Activated CD8-positive, alpha-beta memory T cell treated with anti-CD3 and anti-CD28 coated beads for 1 hour (primary cell): Measurements from ENCODE around the gene STK32C.
A peak's percentile ranks its signal among the peaks of the same experiment; 100 is the strongest.
"Not testable (repeated sequence)": the region's sequence is repeated elsewhere in the genome, so short reads cannot be mapped to it uniquely, and the experiment has no call there.

Experiments used
- DNase-seq, 2 donors: peaks; one replicate each; pipeline ENCODE4 v3.0.0-alpha.2; 2020; ENCODE audit warnings: low read depth in 1 of 2; ENCODE audit errors: extremely low read depth in 1 of 2

Gene STK32C

DNA sequence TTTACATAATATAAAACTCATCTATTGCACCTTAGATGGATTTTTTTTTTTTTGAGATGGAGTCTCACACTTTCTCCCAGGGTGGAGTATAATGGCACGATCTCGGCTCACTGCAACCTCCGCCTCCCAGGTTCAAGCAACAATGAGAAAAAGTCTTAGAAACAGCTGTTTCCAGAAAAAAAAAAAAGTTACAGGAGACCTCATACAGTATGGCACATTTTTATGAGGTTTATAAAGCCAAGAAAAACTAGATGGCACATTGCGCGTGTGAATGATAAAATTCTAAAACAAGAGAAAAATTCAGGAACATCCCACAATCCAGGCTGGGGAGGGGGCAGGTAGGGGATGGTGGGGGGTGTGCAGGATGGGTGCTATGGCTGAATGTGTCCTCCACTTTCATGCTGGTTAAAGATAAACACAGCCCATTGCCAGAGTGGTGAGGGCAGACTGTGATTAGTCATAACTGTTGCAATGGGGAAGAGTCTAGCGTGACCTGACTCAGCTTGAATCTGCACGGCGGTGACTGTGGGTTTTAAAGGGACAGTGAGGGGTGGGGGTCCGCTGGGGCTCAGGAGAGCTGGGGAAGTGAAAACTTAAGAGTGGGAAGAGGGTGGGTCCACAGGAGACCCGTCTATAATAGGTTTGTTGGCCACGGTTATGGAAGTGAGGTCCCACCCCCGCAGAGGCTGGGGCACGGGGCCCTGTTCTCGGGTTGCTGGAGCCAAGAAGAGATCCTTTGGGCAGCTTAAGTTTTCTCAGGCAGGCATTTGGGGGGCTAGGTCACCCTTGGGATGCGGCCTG, 12.3 kb upstream of the STK32C start:
- no peak for DNase-seq

DNA sequence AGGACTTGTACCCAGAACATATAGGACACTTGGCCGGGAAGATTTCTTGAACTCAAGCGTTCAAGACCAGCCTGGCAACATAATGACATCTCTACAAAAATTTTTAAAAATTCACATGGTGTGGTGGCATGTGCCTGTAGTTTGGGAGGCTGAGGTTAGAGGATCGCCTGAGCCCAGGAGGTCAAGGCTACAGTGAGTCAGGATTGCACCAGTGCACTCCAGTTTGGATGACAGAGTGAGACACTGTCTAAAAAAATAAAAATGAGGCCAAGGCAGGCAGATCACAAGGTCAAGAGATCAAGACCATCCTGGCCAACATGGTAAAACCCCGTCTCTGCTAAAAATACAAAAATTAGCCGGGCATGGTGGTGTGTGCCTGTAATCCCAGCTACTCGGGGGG, 9.7 kb upstream of the STK32C start:
- not testable (repeated sequence) for DNase-seq

DNA sequence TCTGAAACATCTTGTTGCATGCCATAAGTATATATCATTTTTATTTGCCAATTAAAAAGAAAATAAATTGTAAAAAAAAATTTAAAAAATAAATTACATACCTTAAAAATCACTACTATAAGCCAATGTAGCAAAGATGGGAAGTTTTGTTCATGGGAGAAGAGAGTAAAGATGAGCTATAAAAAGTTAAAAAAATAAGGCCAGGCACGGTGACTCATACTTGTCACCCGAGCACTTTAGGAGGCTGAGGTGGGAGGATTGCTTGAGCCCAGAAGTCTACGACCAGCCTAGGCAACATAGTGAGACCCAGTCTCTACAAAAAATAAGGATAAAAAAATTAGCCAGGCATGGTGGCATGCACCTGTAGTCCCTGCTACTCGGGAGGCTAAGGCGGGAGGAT, 8.4 kb upstream of the STK32C start:
- DNase-seq = no peak

DNA sequence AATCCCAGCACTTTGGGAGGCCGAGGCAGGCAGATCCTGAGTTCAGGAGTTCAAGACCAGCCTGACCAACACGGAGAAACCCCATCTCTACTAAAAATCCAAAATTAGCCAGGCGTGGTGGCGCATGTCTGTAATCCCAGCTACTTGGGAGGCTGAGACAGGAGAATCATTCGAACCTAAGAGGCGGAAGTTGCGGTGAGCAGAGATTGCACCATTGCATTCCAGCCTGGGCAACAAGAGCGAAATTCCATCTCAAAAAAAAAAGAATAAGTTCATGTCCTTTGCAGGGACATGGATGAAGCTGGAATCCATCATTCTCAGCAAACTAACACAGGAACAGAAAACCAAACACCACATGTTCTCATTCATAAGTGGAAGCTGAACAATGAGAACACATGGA, 7.1 kb upstream of the STK32C start:
- not testable (repeated sequence) for DNase-seq

DNA sequence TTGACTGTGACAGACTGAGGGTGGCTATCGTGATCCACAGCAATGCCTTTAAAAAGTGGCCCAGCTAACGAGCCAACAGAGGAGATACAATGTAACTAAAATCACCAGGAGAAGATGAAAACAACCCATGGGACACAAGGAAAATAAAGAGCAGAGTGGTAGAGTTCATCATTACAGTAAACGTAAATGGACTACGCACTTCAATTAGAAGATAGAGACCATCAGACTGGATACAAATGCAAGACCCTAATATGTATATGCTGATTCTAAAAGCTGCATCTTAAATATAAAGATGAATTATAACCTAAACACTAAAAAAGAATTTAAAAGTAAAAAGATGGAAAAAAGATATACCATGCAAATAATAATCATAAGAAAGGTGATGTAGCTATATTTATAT, 6.6 kb upstream of the STK32C start:
- DNase-seq = no peak

DNA sequence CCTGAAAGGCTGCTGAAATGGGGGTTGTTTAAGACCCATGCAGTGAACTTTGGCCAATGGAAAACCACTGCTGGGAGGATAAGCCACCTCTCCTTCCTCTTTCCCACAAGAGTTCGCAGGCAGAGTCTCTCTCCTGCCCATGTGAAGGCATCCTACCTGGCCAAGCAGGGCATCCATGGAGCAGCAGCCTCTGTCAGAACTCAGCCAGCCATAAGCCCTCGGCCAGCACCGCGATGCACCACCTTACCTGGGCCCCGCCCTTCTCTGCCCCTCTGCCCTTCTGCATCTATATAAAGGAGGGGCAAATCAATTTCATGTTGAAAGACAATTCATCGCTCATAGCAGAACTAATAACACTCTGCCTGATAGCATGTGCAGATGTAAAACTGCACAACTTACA, 6.1 kb upstream of the STK32C start:
- DNase-seq = no peak

DNA sequence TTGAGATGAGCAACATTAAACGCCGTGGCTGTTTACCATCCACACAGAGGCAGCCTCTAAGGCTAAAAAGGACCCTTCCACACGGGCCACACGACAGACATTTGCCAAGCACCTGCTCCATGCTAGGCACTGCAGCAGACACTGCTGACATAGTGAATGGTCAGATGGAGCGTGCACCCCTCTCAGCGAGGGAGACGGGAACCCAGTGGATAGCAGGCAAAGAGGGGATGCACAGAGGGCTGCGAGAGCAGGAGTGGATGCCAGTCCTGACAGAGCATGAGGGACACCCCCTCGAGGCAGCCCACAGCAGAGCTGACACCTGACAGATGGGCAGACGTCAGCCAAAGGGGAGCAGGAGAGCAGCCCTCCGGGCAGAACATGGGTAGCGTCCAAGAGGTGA, 5.6 kb upstream of the STK32C start:
- no peak for DNase-seq

DNA sequence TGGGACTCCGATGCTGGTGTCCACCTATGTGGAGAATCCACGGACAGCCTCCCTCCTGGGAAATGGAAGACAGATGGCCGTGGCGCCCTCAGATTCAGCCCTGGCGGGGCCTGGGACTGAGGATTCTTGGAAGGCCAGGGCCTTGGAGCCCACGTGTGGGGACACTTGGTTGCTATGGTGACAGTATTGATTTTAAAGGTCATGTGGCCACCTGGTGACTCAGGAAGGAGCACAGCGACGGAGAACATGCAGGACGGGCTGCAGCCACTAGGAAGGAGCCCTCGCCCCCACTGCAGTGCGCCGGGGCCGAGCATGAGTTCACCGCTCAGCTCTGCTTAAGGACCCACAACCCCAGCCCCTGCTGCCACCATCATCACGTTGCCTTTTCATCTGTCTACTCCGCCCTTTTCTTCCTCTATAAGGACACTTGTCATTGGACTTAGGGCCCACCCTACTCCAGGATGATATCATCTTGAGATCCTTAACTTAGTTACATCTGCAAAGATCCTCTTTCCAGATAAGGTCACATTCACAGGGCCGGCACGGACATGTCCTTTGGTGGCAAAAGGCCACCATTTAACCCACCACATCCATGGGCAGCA, 3.7 kb upstream of the STK32C start:
- no peak for DNase-seq

DNA sequence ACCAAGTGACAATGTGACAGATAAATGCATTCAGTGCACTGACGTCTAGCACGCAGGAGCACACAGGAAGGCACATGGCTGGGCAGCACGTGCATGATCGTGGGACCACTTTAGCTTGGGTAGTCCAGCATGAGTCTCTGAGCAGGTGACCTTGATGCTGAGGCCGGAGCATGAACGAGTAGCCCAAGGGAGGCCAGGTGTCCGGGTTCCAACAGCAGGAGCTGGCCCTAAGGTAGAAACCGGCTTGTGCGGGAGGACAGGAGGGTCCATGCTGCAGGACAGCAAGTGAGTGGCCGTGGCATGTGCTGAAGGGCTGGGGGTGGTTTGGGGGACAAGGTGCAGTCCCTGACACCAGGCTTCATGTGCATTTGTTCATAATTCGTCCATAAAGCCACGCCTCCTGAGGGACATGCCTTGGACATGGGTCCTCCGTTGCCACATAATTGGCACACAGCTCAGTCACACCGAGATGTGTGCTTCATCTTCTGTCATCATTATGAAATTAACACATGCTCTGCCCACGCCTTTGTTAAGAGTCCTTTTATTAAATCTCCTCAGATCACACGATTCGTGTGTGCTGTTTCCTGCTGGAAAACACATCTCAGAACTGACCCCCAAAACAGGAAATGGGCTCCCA, 3.1 kb upstream of the STK32C start:
- no peak for DNase-seq

DNA sequence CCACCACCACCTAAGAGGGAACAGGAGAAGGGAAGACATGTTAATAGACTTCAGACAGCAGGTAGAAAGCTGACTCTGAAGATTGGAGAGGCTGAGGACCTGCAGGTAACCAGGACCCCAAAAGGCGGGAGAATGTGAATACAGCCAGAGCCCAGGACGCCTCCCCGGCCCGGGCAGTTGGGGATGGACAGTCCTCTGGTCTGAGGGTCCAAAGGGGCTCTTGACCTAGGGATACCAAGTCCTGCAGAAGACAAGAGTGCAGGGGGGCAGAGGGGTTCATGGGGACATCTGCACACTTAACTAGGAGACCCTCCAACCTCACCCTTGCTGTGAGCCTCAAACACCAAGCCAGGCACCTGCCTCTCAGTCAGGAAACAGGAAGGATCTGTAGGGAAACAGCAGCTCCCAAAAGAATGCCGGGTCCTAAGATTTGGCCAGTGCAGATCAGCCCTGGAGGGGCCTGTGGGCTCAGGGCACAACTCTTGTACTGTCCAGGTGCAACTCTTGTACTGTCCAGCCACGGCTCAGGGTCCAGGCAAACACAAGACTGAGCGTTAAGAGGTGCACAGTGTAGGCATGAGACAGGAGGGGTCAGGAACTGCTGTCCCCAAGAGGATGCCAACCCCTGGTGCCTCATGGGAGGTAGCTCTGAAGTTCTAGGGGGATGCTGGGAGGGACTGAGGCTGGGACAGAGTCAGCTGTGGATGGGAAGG, 2.3 kb upstream of the STK32C start:
- no peak for DNase-seq

DNA sequence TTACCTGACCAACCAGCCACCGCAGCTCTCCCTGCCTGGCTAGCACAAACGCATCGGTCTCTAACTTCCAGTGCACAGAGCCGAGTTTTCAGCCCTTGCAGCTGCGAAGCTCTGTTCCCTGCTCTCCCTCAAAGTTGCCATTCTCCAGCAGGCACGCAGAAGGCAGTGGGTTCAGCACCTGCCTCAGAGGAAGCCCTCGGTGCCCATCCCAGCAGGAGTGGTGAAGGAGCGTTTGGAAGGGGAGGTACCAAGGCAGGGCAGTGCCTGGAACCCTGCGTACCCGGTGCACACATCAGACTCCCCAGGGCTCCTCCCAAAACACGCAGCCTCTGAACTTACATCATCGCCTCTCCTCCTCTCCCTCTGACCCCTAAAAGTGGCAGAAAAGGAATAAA, 1.7 kb upstream of the STK32C start:
- DNase-seq = no peak

DNA sequence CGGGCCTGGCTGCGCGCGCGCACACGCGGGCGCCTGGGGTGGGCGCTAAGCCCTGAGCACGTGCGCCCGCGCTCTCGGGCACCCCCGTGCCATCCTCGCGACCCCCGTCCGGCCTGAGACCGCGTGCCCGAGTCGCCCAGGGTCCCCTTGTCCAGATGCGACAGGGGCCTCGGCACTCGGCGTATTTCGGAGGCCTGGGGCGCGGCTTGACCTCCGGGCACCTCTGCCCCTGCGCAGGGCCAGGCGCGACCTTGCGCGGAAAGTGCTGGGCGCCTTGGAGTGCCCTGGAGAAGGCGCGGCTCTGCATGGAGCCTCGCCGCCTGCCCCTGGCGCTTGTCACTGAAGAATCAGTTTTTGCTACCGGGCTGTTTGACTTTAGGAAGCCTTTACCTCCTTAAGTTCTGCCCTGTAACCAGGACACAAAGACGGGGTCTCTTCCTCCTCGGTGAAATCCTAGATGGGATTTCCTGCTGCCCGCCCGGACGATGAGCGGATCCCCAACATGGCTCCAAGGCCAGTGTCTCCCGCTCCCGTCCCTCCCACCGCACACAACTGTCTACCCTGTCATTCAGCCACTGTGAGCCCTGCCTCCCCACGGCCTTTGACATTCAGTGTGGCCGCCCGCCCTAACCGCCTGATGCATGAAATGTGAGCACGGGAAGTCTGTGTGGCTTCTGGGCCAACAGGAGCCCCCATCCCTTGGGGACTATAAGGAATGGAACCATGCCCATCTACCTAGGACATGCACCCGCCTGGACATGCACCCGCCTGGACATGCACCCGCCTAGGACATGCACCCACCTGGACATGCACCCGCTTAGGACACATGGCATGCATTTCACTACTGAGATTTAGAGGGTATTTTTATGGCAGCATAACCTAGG, 1.1 kb upstream of the STK32C start:
- no peak for DNase-seq

DNA sequence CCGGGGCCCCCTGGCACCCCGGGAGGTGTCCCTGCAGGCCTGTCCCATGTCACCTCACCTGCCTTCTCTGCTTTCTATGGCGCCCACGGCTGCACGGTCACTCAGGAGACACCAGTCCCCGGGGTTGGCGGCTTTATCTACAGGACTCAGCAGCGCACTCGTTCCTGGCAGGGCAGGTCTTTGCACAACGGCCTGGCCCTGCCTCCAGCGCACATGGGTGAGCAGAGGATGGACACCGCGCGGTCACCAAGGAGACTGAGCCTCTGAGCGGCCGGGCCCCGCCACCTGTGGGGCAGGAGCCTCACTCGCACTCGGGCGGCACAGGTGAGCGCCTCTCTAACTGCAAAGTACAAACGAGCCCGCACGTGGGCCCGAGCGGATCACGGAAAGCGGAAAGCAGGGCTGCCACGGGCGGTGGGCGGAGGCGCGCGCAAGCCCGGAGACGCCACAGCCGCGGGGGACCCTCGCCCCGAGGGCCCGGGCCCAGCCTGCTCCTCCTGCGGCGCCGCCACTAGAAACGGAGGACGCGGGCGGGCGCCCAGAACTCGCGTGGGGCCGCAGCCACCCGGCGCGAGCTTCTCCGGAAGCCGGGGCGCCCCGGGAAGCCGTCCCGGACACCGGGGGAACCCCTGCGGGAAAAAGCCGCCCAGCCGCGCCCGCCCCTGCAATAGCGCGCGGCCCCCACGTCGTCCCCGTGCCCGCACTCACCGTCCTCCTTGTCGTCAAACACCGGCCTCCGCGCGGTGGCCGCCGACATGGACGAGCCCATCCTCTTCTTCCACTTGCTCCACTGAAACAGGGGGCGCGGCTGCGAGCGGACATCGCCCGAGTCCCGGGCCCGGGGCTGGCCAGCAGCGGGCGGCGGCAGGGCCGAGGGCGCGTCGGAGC, 642 bp downstream of the STK32C start:
- peak in 1 of 2 donors; percentile 12 for DNase-seq

DNA sequence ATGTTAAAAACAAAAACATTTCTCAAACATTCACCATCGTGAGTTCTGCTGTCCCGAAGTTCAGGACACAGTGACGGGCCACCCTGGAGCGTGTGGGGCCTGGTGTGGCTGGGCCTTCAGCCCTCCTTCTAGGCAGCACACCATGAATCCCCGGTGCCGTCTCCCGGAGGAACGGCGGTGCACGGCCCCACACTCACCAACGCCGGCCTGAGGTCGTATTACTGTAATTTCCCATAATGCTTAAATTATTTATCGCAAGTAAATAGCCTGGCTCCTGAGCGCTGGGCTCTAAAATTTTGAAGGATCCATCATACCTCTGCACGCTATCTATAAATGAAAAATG, 1.4 kb downstream of the STK32C start:
- DNase-seq = no peak

DNA sequence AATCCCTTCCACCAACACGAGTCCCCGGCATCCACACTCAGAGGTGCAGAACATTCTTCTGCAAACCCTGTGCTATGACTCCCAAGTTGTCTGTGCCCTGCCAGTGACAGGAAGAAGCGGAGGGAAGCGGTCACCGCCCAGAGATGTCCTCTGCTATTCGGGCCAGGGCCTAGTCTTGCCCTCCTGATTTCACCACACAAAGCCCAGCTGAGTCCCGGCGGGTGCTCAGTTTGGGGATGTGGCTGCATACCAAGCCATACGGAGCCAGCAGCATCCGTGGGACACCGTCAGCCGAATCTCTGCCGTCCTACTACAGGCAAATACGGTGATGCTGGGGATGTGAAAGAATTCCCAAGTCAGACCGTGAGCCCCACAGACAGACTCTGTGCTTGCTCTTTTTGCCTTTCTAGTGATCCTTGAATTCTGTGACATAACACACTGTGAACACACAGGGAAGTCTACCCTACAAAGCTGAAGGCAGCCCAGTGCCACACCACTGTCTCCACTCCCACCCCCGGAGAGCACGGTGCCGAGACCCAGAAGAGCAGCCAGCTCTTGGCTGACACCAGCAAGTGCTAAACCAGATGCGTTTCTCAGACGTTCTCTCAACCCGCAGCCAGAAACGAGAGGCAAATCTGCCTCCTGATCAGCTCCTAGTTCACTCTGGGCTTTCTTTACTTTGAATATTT, 2.0 kb downstream of the STK32C start:
- DNase-seq = no peak

DNA sequence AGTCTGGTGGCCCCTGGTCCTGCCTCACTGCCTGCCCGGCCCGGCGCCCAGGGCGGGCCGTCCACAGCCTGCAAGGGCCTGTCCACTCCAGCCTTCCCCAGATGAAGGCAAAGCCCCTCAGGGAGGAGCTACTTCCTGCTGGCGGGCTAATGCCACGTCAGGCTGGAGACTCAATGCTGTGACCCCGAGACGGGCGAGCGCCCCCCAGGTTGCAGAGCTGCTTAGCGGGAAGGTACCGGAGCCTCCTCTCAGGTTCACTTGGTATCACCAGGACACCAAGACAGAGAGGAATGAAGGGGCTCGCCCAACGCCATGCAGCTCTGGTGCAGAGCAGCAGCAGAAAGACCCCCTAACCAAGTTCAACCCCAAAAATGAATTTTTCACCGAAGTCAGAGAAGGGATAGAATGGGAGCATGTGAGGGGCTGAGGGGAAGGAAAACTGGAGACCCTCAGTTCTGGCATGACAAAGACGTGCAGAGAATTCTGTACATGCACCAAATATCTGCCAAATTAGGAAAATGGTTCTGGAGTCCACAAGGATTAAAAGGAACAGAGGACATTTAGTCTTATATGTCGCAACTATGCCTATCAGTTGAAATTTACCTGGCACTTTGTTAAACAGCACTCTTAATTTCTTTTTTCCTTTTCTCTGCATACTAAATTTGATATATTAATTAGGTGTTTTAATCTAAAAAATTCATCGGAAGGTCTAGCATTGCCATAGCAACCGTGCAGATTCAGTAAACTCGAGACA, 2.8 kb downstream of the STK32C start:
- DNase-seq = no peak

DNA sequence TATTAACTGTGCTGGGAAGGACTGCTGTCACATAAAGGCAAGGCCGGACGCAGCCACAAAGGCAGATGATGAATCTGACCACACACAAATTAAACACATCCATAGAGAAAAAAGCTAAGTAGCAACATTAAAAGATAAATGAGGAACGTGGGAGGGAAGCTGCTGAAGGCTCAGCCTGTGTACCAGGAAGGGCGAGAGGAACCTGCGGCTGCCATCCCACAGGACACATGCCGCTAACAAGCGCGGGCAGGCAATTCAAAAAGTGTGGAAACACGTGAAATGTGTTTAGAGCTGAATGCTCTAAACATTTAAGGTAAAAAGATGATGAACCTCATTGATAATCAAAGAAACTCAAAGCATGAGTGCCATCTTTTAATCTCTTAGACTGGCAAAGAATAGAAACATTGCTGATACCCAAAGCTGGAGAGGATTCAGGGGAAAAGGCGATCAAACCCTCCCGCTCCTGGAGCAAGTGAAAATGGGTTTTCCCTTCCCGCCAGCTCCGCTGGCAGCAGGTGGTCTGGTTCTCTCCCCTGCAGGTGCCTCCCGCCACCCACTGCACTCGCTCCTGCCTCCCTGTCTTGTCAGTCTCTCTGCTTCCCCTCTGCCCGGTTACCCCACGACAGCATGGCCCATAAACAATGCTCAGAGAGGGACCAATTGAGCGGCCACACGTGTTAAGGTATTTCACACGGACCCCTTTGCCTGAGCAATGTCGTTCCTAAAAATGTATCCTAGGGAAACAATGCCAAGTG, 4.2 kb downstream of the STK32C start:
- no peak for DNase-seq
